ENCODE data around the gene TNKS1BP1. TPM values are rescaled to one million over a fixed set of nuclear protein-coding genes. Genes with fewer than 3 reads are reported as not detected.

TNKS1BP1 gene
- total RNA-seq, 4 donors from 2014 or later: 93.9 to 215 (median 124) TPM

- no peak overlapping the region for H3K27ac ChIP-seq (replicated peaks in 1 of 4)
- no peak for DNase-seq (ENCODE audit: extremely low spot score)
- no peak overlapping the region for H3K4me3 ChIP-seq
- H3K4me1 ChIP-seq: peaks cover 17 to 27% (median 22%) of the 10 kb centered on the region in 4 donors
- intact Hi-C loops (cut with DNase I): no loop called here
- H3K36me3 ChIP-seq: peaks cover 52 to 66% (median 59%) of the 10 kb centered on the region in 4 donors
- H3K9me3 ChIP-seq: no peaks in the 10 kb centered on the region
- TF ChIP-seq, protein P1, sequence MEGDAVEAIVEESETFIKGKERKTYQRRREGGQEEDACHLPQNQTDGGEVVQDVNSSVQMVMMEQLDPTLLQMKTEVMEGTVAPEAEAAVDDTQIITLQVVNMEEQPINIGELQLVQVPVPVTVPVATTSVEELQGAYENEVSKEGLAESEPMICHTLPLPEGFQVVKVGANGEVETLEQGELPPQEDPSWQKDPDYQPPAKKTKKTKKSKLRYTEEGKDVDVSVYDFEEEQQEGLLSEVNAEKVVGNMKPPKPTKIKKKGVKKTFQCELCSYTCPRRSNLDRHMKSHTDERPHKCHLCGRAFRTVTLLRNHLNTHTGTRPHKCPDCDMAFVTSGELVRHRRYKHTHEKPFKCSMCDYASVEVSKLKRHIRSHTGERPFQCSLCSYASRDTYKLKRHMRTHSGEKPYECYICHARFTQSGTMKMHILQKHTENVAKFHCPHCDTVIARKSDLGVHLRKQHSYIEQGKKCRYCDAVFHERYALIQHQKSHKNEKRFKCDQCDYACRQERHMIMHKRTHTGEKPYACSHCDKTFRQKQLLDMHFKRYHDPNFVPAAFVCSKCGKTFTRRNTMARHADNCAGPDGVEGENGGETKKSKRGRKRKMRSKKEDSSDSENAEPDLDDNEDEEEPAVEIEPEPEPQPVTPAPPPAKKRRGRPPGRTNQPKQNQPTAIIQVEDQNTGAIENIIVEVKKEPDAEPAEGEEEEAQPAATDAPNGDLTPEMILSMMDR (IDR thresholded peaks at IDR 0.05): no peak
- no peak for TF ChIP-seq EP300 (IDR thresholded peaks at IDR 0.05)
- TF ChIP-seq POLR2AphosphoS5 (IDR thresholded peaks at IDR 0.05): no peak
- TF ChIP-seq POLR2A (IDR thresholded peaks at IDR 0.05; ENCODE audit: low read depth): no peak
- no peaks in the 10 kb centered on the region for H3K27me3 ChIP-seq
- WGBS: 82% methylated on average over 11 of the region's 11 CpGs
Measured at GRCh38 chr11:57332694-57333440, 8.1 kb upstream of the TNKS1BP1 start.

DNA sequence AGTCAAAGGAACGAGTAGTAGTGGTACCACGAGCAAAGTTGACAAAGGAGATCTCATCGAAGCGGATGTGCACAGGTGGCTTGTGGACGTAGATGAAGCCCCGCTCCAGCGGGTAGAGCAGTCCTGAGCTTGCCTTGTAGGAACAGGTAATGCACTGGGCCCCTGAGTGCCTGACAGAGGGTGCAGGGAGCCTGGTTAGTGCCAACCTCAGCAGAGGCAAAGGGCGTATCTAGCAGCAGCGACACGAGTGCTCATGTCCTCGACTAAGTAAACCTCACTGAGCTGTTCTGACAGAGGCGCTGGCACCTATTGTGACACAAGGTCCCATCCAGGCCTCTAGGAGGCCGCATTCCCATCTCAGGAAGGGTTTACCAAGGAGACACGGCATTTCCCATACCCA is 7.0 kb upstream of the TNKS1BP1 start:
- DNase-seq (ENCODE audit: extremely low spot score): no peak
- H3K4me1 ChIP-seq: peaks cover 22 to 28% (median 25%) of the 10 kb centered on the region in 4 donors
- TF ChIP-seq, protein P1 (IDR thresholded peaks at IDR 0.05): no peak
- TF ChIP-seq POLR2AphosphoS5 (IDR thresholded peaks at IDR 0.05) (no peak), POLR2A (IDR thresholded peaks at IDR 0.05; ENCODE audit: low read depth) (no peak), EP300 (IDR thresholded peaks at IDR 0.05) (no peak)
- H3K27ac ChIP-seq (replicated peaks in 1 of 4): no peak overlapping the region
- no peaks in the 10 kb centered on the region for H3K9me3 ChIP-seq
- H3K36me3 ChIP-seq: peaks cover 61 to 77% (median 71%) of the 10 kb centered on the region in 4 donors
- H3K4me3 ChIP-seq: no peak overlapping the region
- H3K27me3 ChIP-seq: no peaks in the 10 kb centered on the region
- WGBS: 95% methylated on average over 14 of the region's 14 CpGs
- intact Hi-C loops (cut with DNase I): no loop called here

DNA sequence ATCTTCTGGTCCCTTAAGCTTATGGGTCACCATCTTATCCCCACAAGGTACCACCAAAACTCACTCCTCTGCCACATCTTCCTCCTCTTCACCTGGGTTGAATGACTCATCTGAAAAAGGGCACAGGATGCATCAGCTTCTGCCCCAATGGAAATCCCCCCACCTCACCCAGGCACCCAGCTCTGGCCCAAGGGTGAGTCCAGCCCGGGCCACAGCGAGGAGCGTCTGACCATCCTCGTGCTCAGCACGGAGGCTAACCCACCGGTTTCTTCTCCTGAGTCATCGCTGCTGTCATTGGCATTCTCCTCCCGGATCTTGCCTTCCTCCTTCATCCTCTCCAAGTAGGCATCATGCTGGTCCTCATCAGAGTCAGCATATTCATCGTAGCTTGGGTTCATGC is 5.3 kb upstream of the TNKS1BP1 start:
- H3K4me1 ChIP-seq: peaks cover 30 to 34% (median 31%) of the 10 kb centered on the region in 4 donors
- peaks cover 61 to 83% (median 75%) of the 10 kb centered on the region in 4 donors for H3K36me3 ChIP-seq
- DNase-seq (ENCODE audit: extremely low spot score): no peak
- WGBS: 89% methylated on average over 9 of the region's 9 CpGs
- H3K27ac ChIP-seq (replicated peaks in 1 of 4): no peak overlapping the region
- no peaks in the 10 kb centered on the region for H3K27me3 ChIP-seq
- intact Hi-C loops (cut with DNase I): no loop called here
- TF ChIP-seq EP300 (IDR thresholded peaks at IDR 0.05) (no peak), POLR2A (IDR thresholded peaks at IDR 0.05; ENCODE audit: low read depth) (no peak), POLR2AphosphoS5 (IDR thresholded peaks at IDR 0.05) (no peak)
- TF ChIP-seq, protein P1 (IDR thresholded peaks at IDR 0.05): no peak
- H3K4me3 ChIP-seq: no peak overlapping the region
- H3K9me3 ChIP-seq: no peaks in the 10 kb centered on the region

DNA sequence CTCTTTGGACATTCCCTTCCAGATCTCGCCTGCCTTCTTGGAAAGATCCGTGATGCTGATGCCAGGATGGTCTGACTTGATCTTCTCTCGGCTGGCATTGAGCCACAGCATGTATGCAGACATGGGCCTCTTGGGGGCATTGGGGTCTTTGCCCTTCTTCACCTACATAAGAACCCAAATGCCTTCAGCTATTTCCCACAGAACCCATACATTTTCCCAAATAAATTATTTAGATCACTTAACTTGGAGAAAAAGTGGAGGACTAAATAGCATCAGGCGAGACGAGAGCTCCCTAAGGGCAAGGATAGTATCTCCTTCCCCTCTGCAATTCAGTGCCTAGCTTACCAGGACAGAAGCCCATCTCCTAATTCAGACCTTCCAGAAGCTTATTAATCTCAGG is 3.0 kb upstream of the TNKS1BP1 start:
- intact Hi-C loops (cut with DNase I): loop anchor here (5.0 to 10.0 kb wide), 2 partner anchors 105 to 337 kb away; partner anchors contain the start of gene ZDHHC5
- TF ChIP-seq EP300 (IDR thresholded peaks at IDR 0.05) (no peak), POLR2AphosphoS5 (IDR thresholded peaks at IDR 0.05) (no peak), POLR2A (IDR thresholded peaks at IDR 0.05; ENCODE audit: low read depth) (no peak)
- TF ChIP-seq, protein P1 (IDR thresholded peaks at IDR 0.05): no peak
- peaks cover 28 to 32% (median 30%) of the 10 kb centered on the region in 4 donors for H3K4me1 ChIP-seq
- H3K9me3 ChIP-seq: no peaks in the 10 kb centered on the region
- H3K27me3 ChIP-seq: no peaks in the 10 kb centered on the region
- H3K27ac ChIP-seq (replicated peaks in 1 of 4): peak overlapping the region; percentile 94 to 98 (median 98)
- DNase-seq (ENCODE audit: extremely low spot score): no peak
- H3K4me3 ChIP-seq: no peak overlapping the region
- WGBS: 95% methylated on average over 5 of the region's 5 CpGs
- H3K36me3 ChIP-seq: peaks cover 56 to 67% (median 63%) of the 10 kb centered on the region in 4 donors
